ENCODE measurements around the gene CABP5.

Gene CABP5

GRCh38 chr19:48020686-48021085 lies 23.2 kb downstream of the CABP5 start:
- Histone ChIP-seq H3K9ac (no peak overlapping the region), H3K4me1 (peaks cover 5% of the 10 kb centered on the region), H3K9me3 (ENCODE audit: control insufficient read depth, low read length) (no peaks in the 10 kb centered on the region), H3K79me2 (no peaks in the 10 kb centered on the region), H3K27me3 (ENCODE audit: control insufficient read depth, insufficient read depth, low read length) (no peaks in the 10 kb centered on the region), H2AFZ (no peak overlapping the region), H3K36me3 (ENCODE audit: control insufficient read depth, insufficient read depth, low read length) (no peaks in the 10 kb centered on the region), H3K4me3 (ENCODE audit: low read depth, low read length) (no peak overlapping the region), H3K27ac (no peak overlapping the region), H3K4me2 (ENCODE audit: low read length) (no peak overlapping the region)
- TF ChIP-seq CTCF (IDR thresholded peaks at IDR 0.05): no peak

- no peaks in the 10 kb centered on the region for H3K27me3 ChIP-seq (ENCODE audit: control insufficient read depth, insufficient read depth, low read length)
- H3K36me3 ChIP-seq (ENCODE audit: control insufficient read depth, insufficient read depth, low read length): no peaks in the 10 kb centered on the region
- H3K27ac ChIP-seq: no peak overlapping the region
- no peak overlapping the region for H2AFZ ChIP-seq
- no peaks in the 10 kb centered on the region for H3K79me2 ChIP-seq
- no peak overlapping the region for H3K4me3 ChIP-seq (ENCODE audit: low read depth, low read length)
- no peaks in the 10 kb centered on the region for H3K4me1 ChIP-seq
- H3K9me3 ChIP-seq (ENCODE audit: control insufficient read depth, low read length): no peaks in the 10 kb centered on the region
- no peak overlapping the region for H3K9ac ChIP-seq
- no peak overlapping the region for H3K4me2 ChIP-seq (ENCODE audit: low read length)
- no peak for TF ChIP-seq CTCF (IDR thresholded peaks at IDR 0.05)
These were observed 32.7 kb downstream of the CABP5 start for GRCh38 chr19:48010932-48011758.

GRCh38 chr19:48006762-48007161 lies 37.1 kb downstream of the CABP5 start:
- no peak overlapping the region for H3K4me3 ChIP-seq (ENCODE audit: low read depth, low read length)
- H3K4me1 ChIP-seq: no peaks in the 10 kb centered on the region
- no peak overlapping the region for H2AFZ ChIP-seq
- TF ChIP-seq CTCF (IDR thresholded peaks at IDR 0.05): no peak
- no peak overlapping the region for H3K9ac ChIP-seq
- H3K9me3 ChIP-seq (ENCODE audit: control insufficient read depth, low read length): no peaks in the 10 kb centered on the region
- no peaks in the 10 kb centered on the region for H3K36me3 ChIP-seq (ENCODE audit: control insufficient read depth, insufficient read depth, low read length)
- H3K79me2 ChIP-seq: no peaks in the 10 kb centered on the region
- no peaks in the 10 kb centered on the region for H3K27me3 ChIP-seq (ENCODE audit: control insufficient read depth, insufficient read depth, low read length)
- H3K4me2 ChIP-seq (ENCODE audit: low read length): no peak overlapping the region
- no peak overlapping the region for H3K27ac ChIP-seq

GRCh38 chr19:48004236-48004635 lies 39.6 kb downstream of the CABP5 start:
- Histone ChIP-seq H2AFZ (no peak overlapping the region), H3K9ac (no peak overlapping the region), H3K4me2 (ENCODE audit: low read length) (no peak overlapping the region), H3K79me2 (no peaks in the 10 kb centered on the region), H3K4me1 (no peaks in the 10 kb centered on the region), H3K36me3 (ENCODE audit: control insufficient read depth, insufficient read depth, low read length) (no peaks in the 10 kb centered on the region), H3K27me3 (ENCODE audit: control insufficient read depth, insufficient read depth, low read length) (no peaks in the 10 kb centered on the region), H3K27ac (no peak overlapping the region), H3K4me3 (ENCODE audit: low read depth, low read length) (no peak overlapping the region), H3K9me3 (ENCODE audit: control insufficient read depth, low read length) (no peaks in the 10 kb centered on the region)
- no peak for TF ChIP-seq CTCF (IDR thresholded peaks at IDR 0.05)

- no peak overlapping the region for H2AFZ ChIP-seq
- H3K4me1 ChIP-seq: no peaks in the 10 kb centered on the region
- H3K4me3 ChIP-seq (ENCODE audit: low read depth, low read length): no peak overlapping the region
- no peak for TF ChIP-seq CTCF (IDR thresholded peaks at IDR 0.05)
- no peak overlapping the region for H3K27ac ChIP-seq
- H3K36me3 ChIP-seq (ENCODE audit: control insufficient read depth, insufficient read depth, low read length): no peaks in the 10 kb centered on the region
- no peaks in the 10 kb centered on the region for H3K79me2 ChIP-seq
- no peak overlapping the region for H3K9ac ChIP-seq
- no peaks in the 10 kb centered on the region for H3K9me3 ChIP-seq (ENCODE audit: control insufficient read depth, low read length)
- H3K4me2 ChIP-seq (ENCODE audit: low read length): no peak overlapping the region
- H3K27me3 ChIP-seq (ENCODE audit: control insufficient read depth, insufficient read depth, low read length): no peaks in the 10 kb centered on the region
These were observed 43.0 kb downstream of the CABP5 start for GRCh38 chr19:48000846-48001245.

All from parathyroid adenoma (tissue), 2 donors.